Activated T-cell treated with anti-CD3 and anti-CD28 coated beads, Interleukin-2, amount 50 U/mL, for 1 hour (primary cell): ENCODE data around the gene PPARD.
"Not testable (repeated sequence)": the region's sequence is repeated elsewhere in the genome, so short reads cannot be mapped to it uniquely, and the experiment has no call there.

Experiments used
- DNase-seq: peaks from one replicate; pipeline ENCODE4 v3.0.0-alpha.2; 2020

PPARD gene

DNA sequence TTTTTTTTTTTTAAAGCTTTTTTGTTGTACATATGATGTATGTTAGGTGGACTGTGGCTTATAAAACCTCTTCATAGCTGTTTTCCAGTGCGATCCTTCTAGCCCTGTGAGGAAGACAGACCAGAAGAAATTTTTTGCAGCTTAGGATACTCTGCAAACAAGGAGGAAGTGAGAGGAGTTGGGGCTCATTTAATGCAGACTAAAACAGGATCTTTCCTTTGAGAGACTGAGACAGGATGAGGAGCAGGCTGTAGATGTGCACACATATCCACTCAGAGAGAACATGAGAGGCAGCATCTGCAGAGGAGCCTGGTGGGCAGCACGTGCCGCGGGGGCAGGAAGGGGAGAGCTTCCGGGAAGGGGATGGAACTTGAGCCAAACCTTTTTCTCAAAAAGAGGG, 45.7 kb downstream of the PPARD start:
- no peak for DNase-seq

DNA sequence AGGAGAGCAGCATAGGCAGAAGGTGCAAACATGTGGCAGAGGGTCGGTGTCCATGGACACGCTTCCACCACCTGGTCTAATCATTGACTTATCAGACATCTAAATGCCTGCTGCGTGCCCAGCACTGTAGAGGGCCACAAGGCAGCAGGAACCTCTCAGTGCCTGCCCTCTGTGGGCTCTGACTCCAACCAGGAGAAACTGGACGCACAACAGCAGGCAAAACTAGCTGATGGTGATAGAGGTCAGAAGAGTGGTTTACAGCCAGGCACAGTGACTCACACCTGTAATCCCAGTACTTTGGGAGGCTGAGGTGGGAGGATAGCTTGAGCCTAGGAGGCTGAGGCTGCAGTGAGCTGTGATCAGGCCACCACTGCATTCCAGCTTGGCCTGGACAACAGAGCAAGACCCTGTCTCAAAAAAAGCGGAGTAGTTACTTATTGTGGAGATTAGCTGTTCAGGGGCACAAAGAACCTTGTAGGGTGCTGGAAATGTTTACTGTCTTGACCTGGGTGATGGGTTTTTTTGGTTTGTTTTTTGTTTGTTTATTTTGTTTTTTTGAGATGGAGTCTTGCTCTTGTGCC, 46.5 kb downstream of the PPARD start:
- no peak for DNase-seq

DNA sequence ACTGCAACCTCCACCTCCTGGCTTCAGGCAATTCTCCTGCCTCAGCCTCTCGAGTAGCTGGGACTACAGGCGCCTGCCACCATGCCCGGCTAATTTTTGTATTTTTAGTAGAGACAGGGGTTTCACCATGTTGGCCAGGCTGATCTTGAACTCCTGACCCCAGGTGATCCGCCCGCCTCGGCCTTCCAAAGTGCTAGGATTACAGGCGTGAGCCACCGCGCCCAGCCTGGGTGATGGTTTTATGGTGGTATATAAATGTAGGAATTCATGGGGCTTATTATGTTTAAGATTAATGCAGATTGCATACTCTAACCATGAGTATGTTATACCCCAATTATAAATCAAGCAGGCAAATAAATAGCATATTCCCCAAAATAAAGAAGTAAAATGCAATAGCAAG, 47.0 kb downstream of the PPARD start:
- DNase-seq = not testable (repeated sequence)

DNA sequence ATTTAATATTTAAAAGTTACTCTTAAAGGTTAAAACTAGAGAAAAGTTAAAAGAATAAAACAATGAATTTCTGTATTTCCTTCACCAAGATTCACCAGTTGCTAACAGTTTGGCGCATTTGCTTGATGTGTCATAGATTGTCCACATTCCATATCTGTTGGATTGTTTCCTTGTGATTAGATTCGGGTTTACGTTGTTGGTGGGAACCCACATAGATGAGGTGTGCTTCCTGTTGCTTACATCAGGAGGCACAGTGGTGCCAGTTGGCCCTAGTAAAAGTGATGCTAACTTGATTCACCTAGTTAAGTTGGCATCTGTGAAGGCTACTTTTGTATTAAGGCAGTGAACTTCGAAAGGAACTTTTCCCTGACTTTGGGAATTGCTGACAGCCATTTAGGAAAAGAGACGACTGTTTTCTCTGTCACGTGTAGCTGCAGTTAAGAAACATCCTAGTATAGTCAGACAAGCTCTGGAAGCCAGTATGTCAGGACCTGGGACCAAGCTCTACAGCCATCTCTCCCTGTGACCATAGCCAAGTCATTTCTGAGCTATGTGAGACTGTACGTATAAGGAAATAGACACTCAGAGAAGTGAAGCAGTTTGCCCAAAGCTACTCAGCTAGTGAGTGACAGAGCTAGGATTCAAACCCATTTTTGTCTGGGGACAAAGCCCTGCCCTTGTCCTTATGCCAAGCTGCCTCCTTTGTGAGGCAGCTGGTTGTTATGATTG, 49.0 kb downstream of the PPARD start:
- DNase-seq = no peak

DNA sequence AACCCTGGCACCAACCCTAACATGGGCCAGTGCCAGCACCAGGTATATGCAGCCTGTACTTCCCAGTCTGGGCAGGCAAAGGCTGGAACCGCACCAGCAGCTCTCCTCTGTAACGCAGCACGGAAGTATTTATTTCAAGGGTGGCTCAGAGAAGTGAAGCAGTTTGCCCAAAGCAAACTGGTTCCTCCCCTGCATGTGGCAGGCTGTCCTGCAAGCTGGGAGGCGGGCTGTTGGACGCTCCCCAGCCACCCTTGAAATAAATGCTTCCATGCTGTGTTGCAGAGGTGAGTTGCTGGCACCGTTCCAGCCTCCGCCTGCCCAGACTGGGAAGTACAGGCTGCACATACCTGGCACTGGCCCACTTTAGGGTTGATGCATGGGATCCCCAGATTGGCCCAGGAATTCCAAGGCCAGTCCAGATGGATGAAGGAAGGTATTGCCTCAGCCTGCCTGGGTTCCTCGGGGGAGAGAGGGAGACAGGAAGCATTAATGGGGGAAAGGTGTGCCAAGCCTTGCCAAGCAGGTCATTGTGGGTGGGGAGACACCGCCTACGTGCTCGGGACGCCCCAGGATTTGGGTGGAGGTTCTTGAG, 49.8 kb downstream of the PPARD start:
- no peak for DNase-seq

DNA sequence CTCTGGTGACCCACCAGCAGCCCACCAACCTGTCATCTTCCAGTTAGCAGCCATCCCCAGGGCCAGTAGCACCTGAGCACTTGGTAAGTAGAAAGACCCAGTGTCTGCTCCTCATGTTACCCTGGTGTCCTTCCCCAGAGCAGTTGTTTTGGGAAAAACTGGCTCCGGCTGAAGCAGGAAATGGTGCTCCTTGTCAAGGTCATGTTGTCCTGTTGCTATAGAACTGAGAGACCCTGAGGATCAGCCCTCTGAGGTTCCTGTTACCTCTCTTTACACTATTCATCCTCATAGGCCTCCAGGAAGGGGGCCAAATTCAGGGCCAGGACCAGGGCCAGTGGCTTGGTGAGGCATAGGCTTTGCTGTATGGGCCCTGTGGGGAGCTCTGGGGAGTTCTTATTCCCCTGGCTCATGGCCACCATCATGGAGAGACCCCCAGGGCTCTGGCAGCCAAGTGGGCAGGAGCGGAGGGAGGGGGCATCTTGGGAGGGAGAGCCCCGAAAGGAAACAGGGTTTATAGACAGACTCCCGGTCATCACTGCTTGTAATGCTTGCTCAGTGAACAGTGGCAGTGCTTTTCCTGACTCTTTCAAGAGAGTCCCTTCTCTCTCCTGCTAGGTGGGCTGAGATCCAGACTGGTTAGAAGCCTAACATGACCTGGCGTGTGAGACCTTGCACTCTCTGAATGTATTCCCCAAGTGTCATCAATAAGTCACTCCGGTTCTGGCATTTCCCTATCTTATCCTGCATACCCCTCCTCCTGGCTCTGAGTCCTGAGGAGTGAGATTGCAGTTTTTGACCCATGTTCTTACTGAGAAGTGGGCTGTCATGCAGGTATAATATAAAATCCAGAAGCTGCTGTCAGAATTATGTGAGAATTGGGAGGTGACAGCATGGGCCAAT, 50.7 kb downstream of the PPARD start:
- DNase-seq = no peak

DNA sequence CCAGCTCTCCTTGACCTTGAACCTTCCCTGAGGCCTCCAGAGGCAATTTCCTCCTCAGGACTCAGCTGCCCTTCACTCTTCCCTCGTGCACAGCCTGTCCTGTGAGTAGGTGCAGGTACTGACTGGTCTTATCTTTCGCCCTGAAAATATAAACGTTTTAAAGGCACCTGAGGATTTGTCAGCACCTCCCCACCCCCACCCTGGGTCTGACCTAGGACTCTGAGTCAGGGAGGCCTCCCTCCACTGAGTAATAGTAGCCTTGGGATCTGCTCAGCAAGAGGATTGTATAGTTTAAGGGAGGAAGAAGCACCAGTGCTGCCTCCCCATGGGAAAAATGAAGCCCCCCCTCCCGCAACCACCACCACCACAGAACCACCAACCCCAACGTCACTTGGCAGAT, 54.6 kb downstream of the PPARD start:
- no peak for DNase-seq

DNA sequence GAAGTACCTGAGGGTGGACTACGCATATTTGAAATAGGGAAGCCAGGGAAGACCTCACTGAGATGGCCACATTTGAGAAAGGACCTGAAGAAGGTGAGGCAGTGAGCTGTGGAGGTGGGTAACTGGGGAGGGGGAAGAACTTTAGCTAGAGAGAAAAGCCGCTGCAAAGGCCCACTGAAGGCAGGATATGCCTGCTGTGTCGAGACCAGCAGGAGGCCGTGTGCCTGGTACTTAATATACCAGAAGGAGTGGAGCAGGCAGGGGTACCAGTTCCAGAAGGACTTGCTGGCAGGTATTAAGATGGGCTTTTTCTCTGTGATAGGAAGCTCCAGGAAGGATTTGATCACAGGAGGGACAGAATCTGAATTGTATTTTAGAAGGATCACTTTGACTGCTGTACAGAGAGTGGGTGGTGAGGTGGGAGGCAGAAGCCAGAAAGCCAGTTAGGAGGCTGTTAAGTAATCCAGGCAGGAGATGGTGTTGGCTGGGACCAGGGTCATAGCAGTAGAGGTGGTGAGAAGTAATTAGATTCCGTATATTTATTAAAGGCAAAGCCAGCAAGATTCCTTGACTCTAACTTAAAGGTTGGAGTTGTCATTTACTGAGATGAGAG, 55.6 kb downstream of the PPARD start:
- DNase-seq = no peak

DNA sequence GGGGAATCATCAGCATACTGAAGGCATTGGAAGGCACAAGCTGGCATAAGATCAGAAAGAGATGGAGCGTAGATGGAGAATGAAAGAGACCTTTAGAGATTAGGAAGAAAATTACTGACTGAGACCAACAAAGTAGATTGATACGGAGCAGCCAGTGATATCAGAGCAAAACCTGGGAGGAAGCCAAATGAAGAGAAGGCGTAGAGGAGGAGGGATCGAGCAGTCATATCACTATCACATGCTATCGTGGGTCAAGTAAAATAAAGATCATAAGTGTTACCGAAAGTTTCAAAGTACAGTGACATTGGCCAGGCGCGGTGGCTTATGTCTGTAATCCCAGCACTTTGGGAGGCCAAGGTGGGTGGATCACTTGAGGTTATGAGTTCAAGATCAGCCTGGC, 56.2 kb downstream of the PPARD start:
- DNase-seq = no peak

DNA sequence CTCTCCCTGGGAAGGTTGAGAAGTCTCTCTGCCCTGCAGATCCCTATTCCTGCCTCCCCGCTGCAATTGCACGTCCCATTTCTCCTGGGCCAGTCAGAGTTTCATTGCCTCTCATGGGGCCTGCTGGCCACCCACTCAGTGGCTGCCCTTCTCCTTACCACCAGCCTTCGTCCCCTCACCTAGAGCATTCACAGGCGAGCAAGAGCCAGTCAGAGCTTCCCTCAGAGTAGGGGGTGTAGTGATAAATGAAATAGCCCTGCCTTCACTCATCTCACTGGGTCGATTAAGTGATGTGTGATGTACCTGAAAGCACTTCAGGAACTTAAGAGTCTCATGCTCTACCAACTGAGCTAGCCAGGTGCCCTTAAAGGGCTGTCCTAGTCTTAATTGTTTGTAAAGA, 57.8 kb downstream of the PPARD start:
- no peak for DNase-seq

DNA sequence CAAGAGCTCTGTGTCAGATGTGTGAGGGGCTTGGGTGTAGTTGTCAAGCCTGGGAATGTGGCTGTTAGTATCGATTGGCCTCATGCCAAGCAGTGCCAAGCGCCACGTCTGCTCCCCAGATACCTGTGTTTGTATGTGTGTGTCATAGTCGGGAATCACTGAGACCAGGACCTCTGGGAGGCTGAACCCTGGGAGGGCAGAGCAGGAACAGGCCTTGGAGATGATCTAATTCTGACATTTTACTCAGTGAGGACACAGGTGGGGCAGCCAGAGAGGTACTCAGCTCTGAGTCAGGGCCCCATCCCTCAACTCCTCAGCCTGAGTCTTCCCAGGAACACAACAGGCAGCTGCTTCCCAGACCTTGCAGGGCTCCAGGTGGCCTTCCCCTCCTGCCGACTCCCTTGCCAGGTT, 58.5 kb downstream of the PPARD start:
- no peak for DNase-seq

DNA sequence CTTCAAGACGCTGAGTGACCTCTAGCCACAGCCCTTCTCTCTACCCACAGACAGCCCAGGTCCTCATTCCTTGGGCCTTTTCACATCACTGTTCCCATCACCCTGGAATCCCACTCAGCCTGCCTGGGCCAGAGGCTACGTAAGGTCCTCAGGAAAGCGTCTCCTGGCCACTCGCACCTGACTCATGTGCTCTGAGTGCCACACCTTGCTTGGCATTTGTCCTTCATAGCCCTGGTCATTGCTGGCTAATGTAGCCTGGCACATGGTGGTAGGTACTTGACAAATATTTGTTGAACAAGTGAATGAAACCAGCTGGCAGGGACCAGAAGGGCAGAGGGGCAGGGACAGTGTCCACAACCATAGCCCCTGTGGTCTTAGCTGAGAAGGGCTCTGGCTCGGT, 59.2 kb downstream of the PPARD start:
- DNase-seq = no peak

DNA sequence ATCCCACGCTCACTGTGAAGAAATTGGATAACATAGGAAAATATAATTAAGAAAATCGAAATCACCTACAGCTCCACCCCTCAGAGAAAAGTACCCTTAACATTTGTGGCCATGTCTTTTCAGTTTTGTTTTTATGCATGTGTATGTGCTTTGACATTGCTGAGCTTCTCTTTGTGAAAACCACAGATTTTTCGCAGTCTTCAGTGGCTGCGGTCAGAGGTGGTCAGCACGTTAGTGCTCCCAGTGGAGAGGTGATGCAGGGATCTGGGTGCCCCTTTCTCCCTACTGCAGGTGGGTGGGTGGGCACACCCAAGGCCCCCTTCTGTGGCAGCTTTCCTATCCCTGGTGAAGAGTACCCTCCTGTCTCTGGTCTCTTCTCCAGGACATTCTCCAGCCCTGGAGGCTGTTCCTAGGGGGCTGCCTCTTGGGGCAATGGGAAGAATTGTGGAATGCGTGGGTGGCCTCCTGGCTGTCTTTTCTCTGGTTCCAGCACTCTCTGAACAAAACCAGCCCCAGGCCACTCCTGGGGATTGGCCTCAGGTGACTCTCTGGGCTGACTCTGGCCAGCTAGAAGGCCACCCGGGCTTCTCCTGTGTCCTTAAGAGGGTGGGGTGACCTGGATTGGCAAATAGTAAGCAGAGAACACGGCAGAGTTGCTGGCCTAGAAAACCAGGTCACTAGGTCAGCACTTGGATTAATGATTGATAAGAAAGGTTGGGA, 59.9 kb downstream of the PPARD start:
- DNase-seq = no peak

DNA sequence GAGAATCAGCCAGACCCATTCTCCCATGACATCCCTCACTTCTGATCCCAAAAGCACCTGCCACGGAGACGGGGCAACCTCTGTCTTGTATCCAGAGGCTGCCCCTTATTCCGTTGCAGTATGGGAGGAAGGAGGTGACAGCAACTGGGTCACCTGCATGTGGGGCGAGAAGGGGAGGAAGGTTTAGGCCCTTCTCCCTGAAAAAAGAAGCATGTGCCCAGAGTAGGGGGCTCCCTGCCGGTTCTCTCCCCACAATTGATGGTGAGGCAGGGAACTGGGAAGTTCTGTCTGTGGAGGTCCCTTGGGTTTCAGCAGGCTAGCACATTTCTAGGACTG, 60.5 kb downstream of the PPARD start:
- DNase-seq = no peak

DNA sequence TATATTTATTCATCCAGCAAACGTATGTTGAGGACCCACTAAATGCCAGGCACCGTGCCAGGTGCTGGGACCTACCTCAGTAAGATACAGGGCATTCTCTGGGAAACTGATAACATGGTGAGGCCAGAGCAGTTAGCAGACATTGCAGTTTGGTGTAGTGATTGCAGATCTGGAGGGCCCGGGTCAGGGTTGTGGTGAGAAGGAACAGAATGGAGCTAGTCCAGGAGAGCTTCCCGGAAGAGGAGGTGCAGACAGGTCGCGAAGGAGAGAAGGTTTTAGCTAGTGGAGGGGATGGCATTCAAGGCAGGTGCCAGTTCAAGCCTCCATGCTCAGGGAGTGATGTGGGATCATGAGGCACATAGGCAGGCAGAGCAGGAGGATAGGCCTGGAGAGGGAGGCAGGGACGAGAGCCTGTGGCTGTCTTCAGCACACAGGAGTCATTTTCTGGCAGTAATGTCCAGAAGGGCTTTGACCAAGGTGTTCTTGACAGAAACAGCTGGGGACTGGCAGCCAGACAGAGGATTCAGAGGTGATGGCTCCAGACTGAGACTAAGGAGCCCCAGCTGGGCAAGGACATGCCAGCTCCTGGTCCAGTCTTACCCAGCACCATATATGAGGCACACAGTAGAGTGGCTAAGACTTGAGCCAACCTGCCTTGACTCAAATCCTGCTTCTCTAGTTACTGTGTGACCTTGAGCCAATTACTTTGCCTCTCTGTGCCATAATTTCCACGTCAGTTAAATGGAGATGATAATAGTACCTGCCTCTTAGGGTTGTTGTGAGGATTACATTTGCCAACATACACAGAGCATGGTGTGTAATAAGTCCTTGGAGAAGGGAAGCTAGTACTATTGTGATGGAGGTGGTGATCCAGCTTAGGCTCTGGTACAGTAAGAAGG, 61.4 kb downstream of the PPARD start:
- no peak for DNase-seq

DNA sequence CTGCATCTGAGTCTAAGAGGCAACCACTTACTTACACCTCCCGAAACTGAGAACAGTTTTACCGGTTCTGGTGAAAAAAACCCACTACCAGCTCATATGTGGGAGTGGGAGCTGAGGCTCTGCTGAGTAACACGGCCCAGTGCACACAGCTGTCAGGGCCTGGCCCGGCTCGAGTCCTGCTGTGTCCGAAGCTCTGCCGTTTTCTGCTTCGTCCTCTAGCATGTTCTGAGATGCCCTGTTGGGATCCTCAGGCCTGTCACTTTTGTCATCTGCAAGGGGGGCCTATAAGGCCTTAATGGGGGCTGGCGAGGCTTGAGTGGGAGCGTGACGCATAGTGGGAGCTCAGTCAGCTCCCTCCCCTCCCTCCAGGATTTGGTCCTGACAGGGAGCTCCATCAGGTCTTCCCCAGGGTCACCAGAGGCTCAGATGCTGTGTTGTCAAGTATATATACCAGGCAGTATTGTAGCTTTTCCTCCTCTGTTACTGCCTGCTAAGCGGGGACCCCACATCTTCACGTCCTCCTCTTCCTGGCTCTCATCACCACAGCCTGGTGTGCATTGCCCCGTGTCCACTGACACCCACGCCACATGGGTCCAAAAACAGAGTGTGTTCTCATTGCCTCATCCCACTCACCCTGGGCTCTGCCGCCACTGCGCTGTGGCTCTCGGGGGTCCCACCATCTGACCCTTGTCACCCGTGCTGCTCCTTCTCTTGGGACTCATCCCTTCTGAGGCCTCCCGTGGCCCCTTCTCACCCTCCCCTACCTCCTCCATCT, 64.5 kb downstream of the PPARD start:
- no peak for DNase-seq

DNA sequence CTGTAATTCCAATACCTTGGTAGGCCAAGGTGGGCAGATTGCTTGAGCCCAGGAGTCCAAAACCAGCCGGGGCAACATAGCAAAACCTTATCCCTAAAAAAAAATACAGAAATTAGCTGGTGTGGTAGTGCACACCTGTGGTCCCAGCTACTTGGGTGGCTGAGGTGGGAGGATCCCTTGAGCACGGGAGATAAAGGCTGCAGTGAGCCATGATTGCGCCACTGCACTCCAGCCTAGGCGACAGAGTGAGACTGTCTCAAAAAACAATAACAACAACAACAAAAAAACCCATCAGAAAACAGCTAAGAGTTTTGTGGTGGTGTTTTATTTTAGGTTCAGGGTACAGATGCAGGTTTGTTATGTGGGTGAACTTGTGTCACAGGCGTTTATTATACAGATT, 66.9 kb downstream of the PPARD start:
- no peak for DNase-seq

DNA sequence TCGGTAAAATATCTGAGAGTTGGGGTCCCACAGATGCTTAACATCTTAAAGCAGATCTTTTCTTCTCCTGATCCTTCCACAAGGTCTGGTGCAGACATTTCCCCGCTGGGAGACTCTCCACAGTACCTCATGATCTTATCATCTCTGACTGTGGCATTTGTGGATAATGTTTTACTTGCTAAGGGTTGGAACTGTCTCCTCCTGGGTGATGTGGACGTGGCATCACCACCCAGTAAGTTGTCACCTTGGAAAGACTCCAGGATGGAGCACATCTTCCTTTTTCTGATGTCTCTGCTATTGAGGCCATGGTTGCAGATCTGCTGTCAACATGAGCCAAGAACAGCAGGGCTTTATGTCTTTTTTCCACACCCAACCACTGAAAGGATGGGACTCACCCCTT, 67.8 kb downstream of the PPARD start:
- no peak for DNase-seq

DNA sequence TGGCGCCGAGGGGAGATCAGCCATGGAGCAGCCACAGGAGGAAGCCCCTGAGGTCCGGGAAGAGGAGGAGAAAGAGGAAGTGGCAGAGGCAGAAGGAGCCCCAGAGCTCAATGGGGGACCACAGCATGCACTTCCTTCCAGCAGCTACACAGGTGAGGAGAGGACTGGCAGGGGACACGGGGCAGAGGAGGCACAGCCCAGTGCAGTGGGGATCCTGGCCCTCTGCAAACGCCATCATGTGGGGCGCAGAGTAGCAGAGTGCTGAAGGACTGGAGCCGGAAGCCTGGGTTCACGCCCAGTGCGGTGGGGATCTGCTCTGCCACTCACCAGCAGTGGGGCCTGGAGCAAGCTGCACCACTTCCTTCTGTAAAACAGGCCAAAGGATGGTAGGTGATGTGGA, 68.7 kb downstream of the PPARD start:
- no peak for DNase-seq

DNA sequence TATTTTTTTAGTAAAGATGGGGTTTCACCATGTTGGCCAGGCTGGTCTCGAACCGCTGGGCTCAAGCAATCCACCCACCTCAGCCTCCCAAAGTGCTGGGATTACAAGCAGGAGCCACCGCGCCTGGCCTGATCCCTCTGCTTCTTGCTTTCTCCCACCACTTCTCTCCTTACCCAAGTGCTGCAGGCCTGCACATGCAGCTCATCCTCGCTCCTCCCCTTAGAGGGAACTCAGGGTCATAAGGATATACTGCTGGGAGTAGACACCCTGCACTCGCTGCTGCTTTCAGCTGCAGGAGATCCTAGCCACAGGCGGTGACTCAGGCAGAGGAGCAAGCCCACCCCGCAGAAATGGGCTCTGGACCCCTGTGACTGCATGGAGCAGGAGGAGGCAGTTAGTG, 69.7 kb downstream of the PPARD start:
- no peak for DNase-seq

DNA sequence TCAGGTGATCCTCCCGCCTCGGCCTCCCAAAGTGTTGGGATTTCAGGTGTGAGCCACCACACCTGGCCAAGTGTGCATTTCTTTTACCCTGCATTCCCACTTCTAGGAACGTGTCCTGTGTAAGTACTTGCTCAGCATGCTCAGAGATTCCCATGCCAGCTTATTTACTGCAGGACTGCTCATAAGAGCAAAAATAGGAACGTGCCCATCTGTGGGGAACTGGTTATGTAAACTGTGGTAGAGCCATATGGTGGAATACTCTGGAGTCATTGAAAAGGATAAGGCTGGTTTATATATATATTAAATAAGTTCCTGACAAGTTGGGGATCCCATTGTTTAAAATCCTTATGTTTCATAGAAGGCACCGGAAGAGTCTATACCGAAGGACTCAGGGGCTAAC, 71.6 kb downstream of the PPARD start:
- no peak for DNase-seq
